ENCODE measurements around the gene PMAIP1.

The PMAIP1 gene

DNA sequence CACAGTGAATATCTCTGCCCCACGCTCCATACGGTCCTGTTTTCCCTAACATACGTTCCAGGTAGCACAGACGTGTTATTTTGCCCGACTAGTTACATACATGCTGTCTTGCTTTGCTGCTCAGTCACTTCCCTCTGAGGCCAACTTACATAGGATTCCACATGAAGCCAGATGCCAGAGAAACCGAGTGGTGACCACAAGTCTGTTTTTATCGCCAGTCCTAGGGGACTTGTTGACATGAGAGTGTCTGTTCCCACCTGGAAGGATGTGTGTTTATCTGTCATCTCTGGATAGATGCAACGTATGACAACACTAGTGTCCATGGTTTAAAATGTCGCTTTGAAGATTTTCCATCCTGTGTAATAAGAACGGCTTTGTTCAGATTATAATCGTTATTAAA lies 32.6 kb downstream of the PMAIP1 start:
- Histone ChIP-seq H3K27me3 (ENCODE audit: insufficient read depth, low read length) (no peaks in the 10 kb centered on the region; the same call in 1 of the 2 replicates), H3K9ac (ENCODE audit: low read depth, low read length) (no peak overlapping the region), H3K27ac (ENCODE audit: low read depth, low read length) (no peak overlapping the region), H3K9me3 (ENCODE audit: insufficient read depth, low read depth, low read length) (no peaks in the 10 kb centered on the region), H3K4me3 (ENCODE audit: low read length) (no peak overlapping the region), H3K4me1 (ENCODE audit: insufficient read depth, low read length) (no peaks in the 10 kb centered on the region), H3K36me3 (ENCODE audit: insufficient read depth, low read length) (no peaks in the 10 kb centered on the region)
- 94% methylated on average over 11 of the region's 11 CpGs for WGBS

DNA sequence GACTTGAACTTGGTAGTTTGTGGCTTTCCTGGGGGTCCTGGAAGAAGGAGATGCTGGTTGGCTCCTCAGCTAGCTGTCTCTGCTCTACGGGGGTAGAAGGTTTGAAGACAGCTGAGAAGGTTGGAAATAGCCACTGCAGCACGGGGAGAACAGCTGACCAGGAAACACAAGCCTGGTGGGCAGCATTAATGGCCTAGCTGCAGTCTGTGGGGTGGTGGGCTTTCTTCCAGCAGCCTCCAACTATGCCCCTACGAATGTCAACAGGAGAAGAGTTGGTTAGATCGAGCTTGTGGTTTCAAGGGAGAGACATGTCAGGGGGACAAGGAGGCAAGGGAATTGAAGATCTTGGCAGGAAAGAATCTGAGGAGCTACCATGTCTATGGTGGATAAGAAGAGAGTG lies 38.9 kb downstream of the PMAIP1 start:
- 94% methylated on average over 4 of the region's 4 CpGs for WGBS
- H3K4me3 ChIP-seq (ENCODE audit: low read length), result no peak overlapping the region
- H3K4me1 ChIP-seq (ENCODE audit: insufficient read depth, low read length), result no peaks in the 10 kb centered on the region
- H3K27ac ChIP-seq (ENCODE audit: low read depth, low read length), result no peak overlapping the region
- H3K36me3 ChIP-seq (ENCODE audit: insufficient read depth, low read length), result no peaks in the 10 kb centered on the region
- H3K9ac ChIP-seq (ENCODE audit: low read depth, low read length), result no peak overlapping the region
- no peaks in the 10 kb centered on the region for H3K9me3 ChIP-seq (ENCODE audit: insufficient read depth, low read depth, low read length)
- no peaks in the 10 kb centered on the region; the same call in 1 of the 2 replicates for H3K27me3 ChIP-seq (ENCODE audit: insufficient read depth, low read length)

DNA sequence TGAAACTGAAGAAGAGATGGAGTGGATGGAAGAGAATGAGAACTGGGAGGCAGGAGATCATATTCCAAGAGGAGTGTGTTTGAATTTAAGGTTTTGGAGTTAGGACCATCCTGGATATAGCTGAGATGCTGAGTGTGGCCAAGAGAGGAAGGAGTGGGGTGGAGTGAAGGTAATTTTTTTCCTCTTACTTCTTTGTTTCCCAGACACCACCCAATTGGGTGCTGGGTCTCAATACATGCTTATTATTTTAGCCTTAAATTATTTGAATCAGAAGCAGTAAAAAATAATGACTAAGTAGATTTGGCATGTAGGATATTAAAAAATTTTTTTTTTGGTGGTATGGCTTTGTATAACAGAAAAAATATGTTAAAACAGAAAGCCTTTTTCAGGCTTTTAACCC lies 39.3 kb downstream of the PMAIP1 start:
- Histone ChIP-seq H3K27me3 (ENCODE audit: insufficient read depth, low read length) (no peaks in the 10 kb centered on the region; the same call in 1 of the 2 replicates), H3K9me3 (ENCODE audit: insufficient read depth, low read depth, low read length) (no peaks in the 10 kb centered on the region), H3K36me3 (ENCODE audit: insufficient read depth, low read length) (no peaks in the 10 kb centered on the region), H3K4me3 (ENCODE audit: low read length) (no peak overlapping the region), H3K4me1 (ENCODE audit: insufficient read depth, low read length) (no peaks in the 10 kb centered on the region), H3K27ac (ENCODE audit: low read depth, low read length) (no peak overlapping the region), H3K9ac (ENCODE audit: low read depth, low read length) (no peak overlapping the region)

DNA sequence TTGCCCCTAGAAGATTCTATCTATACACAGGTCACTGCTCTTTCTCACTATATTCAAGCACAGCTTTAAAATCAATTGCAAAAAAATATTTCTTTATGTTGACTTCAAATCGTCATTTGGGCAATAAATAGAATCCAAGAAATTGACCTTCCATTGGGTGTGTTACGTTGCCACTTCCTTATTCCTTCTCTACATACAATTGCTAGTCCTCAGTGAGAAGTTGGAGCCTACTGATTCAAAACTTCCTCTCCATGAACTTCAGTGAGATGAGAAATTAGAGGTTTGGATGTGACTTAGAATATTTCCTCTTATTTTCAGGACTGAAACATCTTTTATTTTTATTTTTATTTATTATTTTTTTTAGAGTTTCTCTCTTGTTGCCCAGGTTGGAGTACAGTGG lies 40.3 kb downstream of the PMAIP1 start:
- H3K27me3 ChIP-seq (ENCODE audit: insufficient read depth, low read length), result no peaks in the 10 kb centered on the region; the same call in 1 of the 2 replicates
- H3K4me3 ChIP-seq (ENCODE audit: low read length), result no peak overlapping the region
- no peaks in the 10 kb centered on the region for H3K36me3 ChIP-seq (ENCODE audit: insufficient read depth, low read length)
- H3K9ac ChIP-seq (ENCODE audit: low read depth, low read length), result no peak overlapping the region
- H3K4me1 ChIP-seq (ENCODE audit: insufficient read depth, low read length), result no peaks in the 10 kb centered on the region
- no peak overlapping the region for H3K27ac ChIP-seq (ENCODE audit: low read depth, low read length)
- 91% methylated on average over 2 of the region's 2 CpGs for WGBS
- H3K9me3 ChIP-seq (ENCODE audit: insufficient read depth, low read depth, low read length), result no peaks in the 10 kb centered on the region

DNA sequence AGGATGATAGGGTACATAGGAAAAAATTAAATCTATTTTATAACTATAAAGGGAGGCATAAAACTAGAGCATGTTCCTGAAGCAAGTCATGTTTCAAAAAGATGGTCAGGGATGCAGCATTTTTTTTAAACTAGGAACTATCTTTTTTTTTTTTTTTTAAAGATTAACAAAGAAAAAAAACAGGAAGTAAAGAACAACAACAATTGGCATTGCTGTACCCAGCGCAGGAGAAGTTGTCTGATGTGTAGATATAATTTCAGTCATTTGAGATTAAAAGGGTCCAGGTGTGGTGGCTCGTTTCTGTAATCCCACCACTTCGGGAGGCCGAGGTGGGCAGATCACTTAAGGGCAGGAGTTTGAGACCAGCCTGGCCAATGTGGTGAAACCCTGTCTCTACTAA lies 41.5 kb downstream of the PMAIP1 start:
- Histone ChIP-seq H3K9me3 (ENCODE audit: insufficient read depth, low read depth, low read length) (no peaks in the 10 kb centered on the region), H3K9ac (ENCODE audit: low read depth, low read length) (no peak overlapping the region), H3K36me3 (ENCODE audit: insufficient read depth, low read length) (no peaks in the 10 kb centered on the region), H3K27ac (ENCODE audit: low read depth, low read length) (no peak overlapping the region), H3K27me3 (ENCODE audit: insufficient read depth, low read length) (no peaks in the 10 kb centered on the region), H3K4me3 (ENCODE audit: low read length) (no peak overlapping the region), H3K4me1 (ENCODE audit: insufficient read depth, low read length) (no peaks in the 10 kb centered on the region)
- WGBS, result 96% methylated on average over 4 of the region's 4 CpGs

DNA sequence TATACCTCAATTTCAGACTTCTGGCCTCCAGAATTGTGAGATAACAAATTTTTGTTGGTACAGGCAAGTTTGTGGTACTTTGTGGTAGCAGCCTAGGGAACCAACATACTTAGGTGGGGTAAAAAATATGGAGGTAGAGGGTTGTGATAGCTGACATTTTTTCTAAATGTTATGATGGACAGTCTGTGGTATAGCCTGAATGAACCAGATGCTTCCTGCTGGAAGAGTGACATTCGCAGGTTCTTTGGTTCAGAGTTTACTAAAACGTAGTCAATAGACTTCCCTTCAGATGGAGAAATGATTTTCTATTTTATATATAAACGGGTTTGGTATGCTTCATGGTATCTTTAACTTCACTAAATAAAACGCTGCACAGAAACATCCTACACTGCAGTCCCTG lies 42.8 kb downstream of the PMAIP1 start:
- WGBS, result 94% methylated on average over 3 of the region's 4 CpGs
- Histone ChIP-seq H3K27me3 (ENCODE audit: insufficient read depth, low read length) (no peaks in the 10 kb centered on the region), H3K4me1 (ENCODE audit: insufficient read depth, low read length) (no peaks in the 10 kb centered on the region), H3K4me3 (ENCODE audit: low read length) (no peak overlapping the region), H3K27ac (ENCODE audit: low read depth, low read length) (no peak overlapping the region), H3K9ac (ENCODE audit: low read depth, low read length) (no peak overlapping the region), H3K9me3 (ENCODE audit: insufficient read depth, low read depth, low read length) (no peaks in the 10 kb centered on the region), H3K36me3 (ENCODE audit: insufficient read depth, low read length) (no peaks in the 10 kb centered on the region)

DNA sequence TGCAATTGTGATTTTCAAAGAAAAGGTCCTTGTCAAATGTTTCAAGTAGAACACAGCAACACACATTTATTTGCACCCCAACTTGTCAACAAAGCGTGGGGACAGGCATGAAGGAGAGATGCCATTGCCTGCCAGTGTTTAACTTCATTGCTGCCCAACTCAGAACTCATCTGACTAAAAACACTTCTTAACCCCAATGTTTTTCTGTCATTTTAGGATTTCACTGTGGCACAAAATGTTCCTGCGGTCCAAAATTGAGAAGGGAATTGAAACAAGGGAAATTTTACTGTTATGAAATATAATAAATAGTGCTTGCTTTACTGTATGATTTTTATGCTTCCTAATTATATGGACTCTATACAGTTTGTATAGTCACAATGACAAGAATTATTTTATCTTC lies 45.7 kb downstream of the PMAIP1 start:
- Histone ChIP-seq H3K9me3 (ENCODE audit: insufficient read depth, low read depth, low read length) (no peaks in the 10 kb centered on the region), H3K9ac (ENCODE audit: low read depth, low read length) (no peak overlapping the region), H3K27me3 (ENCODE audit: insufficient read depth, low read length) (no peaks in the 10 kb centered on the region), H3K4me3 (ENCODE audit: low read length) (no peak overlapping the region), H3K27ac (ENCODE audit: low read depth, low read length) (no peak overlapping the region), H3K4me1 (ENCODE audit: insufficient read depth, low read length) (no peaks in the 10 kb centered on the region), H3K36me3 (ENCODE audit: insufficient read depth, low read length) (no peaks in the 10 kb centered on the region)
- 92% methylated on average over 2 of the region's 2 CpGs for WGBS

DNA sequence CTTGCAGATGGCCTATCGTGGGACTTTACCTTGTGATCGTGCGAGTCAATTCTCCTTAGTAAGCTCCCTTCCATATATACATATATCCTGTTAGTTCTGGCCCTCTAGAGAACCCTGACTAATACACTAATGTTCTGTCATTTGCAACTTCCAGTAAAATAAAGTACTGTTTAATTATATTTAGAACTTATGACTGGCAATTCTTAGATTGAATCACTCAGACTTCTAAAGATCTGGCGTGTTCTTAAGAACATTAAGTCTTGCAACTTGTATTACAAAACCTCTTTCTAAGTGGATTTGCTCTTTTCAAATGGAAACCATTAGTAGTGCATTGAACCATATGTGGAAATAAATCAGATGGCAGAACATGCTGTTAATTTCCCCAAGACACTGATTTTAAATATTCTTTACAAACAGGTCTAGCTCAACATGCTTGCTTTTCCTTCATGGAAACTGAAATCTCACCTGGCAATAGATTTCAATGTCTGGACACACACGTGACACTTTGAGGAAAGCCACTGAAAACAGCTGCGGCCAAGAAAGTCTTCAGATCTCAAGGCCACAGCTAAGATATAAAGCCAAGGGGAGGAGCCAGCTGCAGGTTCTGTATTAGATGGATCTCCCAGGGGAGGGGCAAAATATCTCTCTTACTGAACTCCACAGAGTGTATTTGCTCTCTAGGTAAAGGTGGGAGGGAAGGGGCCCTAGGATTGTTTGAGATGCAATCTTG lies 50.6 kb downstream of the PMAIP1 start:
- H3K36me3 ChIP-seq (ENCODE audit: insufficient read depth, low read length), result no peaks in the 10 kb centered on the region
- no peak overlapping the region for H3K27ac ChIP-seq (ENCODE audit: low read depth, low read length)
- WGBS, result 91% methylated on average over 5 of the region's 6 CpGs
- no peaks in the 10 kb centered on the region for H3K9me3 ChIP-seq (ENCODE audit: insufficient read depth, low read depth, low read length)
- no peak overlapping the region for H3K9ac ChIP-seq (ENCODE audit: low read depth, low read length)
- H3K4me3 ChIP-seq (ENCODE audit: low read length), result no peak overlapping the region
- H3K27me3 ChIP-seq (ENCODE audit: insufficient read depth, low read length), result no peaks in the 10 kb centered on the region
- no peaks in the 10 kb centered on the region for H3K4me1 ChIP-seq (ENCODE audit: insufficient read depth, low read length)

DNA sequence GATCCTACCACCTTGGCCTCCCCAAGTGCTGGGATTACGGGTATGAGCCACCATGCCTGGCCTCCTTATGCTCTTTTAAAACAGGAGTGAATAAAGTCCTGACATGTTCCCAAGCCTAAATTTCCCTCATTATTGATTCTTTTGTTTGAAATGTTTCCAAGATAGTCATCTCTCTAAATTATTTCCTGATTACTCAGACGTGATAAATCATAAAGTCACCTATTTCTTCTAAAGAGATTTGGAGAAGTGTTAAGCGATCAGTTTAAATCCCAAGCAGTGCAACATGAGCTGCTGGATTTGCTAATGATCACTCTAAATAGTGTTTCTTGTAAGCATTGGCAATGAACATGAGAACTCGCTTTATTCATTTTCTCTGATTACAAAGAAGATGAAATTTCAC lies 51.8 kb downstream of the PMAIP1 start:
- H3K27ac ChIP-seq (ENCODE audit: low read depth, low read length), result no peak overlapping the region

DNA sequence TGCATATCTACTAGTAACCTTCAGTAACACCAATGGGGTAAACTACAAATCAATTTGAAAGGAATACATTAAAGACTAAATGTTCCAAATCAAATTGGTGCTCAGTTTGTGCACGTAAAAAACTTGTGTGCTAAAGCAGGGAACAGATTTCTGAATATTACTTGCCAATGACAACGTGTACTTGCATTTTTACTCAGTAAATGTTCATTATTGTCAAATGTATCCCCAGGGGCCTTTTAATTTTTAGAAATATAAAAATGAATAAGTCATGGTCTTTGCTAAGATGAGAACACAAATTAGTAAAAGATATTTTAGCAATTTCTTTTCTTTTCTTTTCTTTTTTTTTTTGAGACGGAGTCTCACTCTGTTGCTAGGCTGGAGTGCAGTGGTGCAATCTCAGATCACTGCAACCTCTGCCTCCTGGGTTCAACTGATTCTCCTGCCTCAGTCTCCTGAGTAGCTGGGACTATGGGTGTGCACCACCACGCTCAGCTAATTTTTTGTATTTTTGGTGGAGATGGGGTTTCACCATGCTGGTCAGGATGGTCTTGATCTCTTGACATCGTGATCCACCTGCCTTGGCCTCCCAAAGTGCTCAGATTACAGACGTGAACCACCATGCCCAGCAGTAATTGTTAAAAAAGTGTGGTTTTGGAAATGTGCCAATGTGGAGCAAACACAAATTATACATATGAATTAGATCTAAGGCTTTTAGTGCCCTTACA lies 52.6 kb downstream of the PMAIP1 start:
- Histone ChIP-seq H3K36me3 (ENCODE audit: insufficient read depth, low read length) (no peaks in the 10 kb centered on the region), H3K27me3 (ENCODE audit: insufficient read depth, low read length) (no peaks in the 10 kb centered on the region), H3K4me1 (ENCODE audit: insufficient read depth, low read length) (no peaks in the 10 kb centered on the region), H3K9me3 (ENCODE audit: insufficient read depth, low read depth, low read length) (no peaks in the 10 kb centered on the region), H3K9ac (ENCODE audit: low read depth, low read length) (no peak overlapping the region), H3K4me3 (ENCODE audit: low read length) (no peak overlapping the region), H3K27ac (ENCODE audit: low read depth, low read length) (no peak overlapping the region)
- WGBS, result 96% methylated on average over 6 of the region's 6 CpGs

More for the DNA sequence above, 51.8 kb downstream of the PMAIP1 start:
- 97% methylated on average over 3 of the region's 4 CpGs for WGBS
- Histone ChIP-seq H3K9ac (ENCODE audit: low read depth, low read length) (no peak overlapping the region), H3K4me1 (ENCODE audit: insufficient read depth, low read length) (no peaks in the 10 kb centered on the region), H3K4me3 (ENCODE audit: low read length) (no peak overlapping the region), H3K36me3 (ENCODE audit: insufficient read depth, low read length) (no peaks in the 10 kb centered on the region), H3K9me3 (ENCODE audit: insufficient read depth, low read depth, low read length) (no peaks in the 10 kb centered on the region), H3K27me3 (ENCODE audit: insufficient read depth, low read length) (no peaks in the 10 kb centered on the region)

Data from HUES64 (cell line).